OCI-M2 (cell line): ENCODE data around the gene PXN.
"Not testable (repeated sequence)": the region's sequence is repeated elsewhere in the genome, so short reads cannot be mapped to it uniquely, and the experiment has no call there.

ENCODE experiments used
- DNase-seq: peaks from one replicate; lab custom pipeline; 2025; ENCODE audit not compliant: unreplicated experiment; lab: John Stamatoyannopoulos, UW

The PXN gene

DNA sequence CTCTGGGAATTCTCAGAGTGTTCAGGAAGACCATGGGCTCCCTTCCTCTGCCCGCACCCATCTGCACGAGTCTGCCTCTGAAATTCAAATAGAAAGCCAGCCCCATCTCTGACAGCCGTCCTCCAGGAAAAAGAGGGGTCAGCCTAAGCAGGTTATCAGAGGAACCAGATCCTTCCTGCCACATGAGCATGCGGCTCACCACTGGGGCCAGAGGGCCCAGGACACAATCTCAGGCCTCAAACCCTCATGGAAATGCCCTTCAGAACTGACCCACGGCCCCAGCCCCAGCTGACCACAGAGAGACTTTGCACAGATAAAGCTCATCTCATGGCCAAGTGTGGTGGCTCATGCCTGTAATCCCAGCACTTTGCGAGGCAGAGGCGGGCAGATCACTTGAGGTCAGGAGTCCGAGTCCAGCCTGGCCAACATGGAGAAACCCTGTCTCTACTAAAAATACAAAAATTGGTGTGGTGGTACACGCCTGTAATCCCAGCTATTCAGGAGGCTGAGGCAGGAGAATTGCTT, 23.2 kb downstream of the PXN start:
- no peak for DNase-seq

GRCh38 chr12:120241561-120242274, 23.8 kb downstream of the PXN start:
- DNase-seq, result no peak

- no peak for DNase-seq
These were observed 25.1 kb downstream of the PXN start for GRCh38 chr12:120240495-120240833.

DNA sequence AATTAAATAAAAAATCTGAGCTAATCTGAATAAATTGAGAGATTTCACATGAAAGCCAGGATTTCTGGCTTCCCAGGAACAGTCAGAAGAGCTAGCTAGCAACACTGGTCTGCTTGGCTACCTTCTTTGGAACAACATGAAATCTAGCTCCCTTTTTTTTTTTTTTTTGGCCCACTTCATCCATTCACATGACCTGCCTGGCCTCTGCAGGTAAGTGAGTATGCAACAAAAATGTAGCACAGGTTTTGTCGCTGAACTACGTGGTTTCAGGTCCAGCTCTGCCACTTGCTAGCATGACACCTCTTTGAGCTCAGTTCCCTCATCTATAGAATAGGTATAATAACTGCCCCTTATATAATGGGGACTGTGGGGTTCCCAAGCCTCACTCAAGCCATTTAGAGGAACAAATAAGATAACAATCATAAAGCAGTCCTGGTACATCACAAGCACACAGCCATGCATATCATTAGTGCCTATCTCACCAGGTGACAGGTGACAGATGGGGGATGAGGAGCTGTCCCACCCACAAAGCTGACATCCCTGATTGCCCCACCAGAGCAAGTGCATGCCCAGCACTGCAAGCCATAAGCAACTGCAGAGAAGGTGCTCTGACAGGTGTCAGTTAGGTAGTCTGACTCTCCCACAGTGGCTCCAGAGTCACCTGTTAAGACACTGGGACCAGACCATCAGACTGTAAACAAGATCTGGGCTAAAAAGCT, 25.6 kb downstream of the PXN start:
- no peak for DNase-seq

GRCh38 chr12:120238839-120239445, 26.6 kb downstream of the PXN start:
- DNase-seq, result no peak

- DNase-seq, result no peak
These were observed 27.3 kb downstream of the PXN start for GRCh38 chr12:120238217-120238616.

DNA sequence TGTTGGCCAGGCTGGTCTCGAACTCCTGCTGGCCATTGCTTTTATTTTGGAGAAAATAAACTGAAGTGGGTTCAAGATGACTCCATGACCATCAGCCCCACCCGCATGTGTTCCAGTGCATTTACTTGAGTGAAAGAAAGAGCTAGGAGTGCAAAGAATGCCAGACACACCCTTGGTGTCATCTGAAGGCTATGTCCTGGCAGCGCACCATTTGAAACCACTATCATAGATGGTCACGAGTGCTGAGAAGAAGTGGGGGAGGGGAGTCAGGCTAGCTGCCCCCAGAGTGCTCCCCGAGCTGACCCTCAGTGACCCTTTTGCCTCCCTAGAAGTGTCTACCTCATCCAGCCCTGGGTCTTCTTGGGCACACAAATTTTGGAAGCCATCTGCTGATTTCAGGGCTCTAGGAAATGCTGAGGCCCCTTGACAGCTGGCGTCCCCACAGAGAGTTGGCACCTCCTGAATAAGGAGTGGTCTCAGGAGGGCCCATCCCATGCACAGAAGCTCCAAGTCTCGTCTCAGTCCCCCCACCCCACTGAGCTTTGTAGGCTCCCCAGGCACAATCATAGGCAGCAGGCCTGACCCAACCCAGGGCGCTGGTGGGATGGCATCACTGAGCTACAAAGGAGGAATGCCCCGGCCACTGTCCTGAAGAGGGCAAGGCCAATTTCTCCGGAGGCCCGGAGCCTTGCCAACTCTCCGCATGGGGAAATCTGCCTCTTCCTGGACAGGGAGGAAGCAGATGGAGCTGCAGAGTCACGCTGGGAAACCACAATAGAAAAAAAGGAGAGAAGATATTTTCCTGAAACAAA, 28.0 kb downstream of the PXN start:
- DNase-seq, result no peak

DNA sequence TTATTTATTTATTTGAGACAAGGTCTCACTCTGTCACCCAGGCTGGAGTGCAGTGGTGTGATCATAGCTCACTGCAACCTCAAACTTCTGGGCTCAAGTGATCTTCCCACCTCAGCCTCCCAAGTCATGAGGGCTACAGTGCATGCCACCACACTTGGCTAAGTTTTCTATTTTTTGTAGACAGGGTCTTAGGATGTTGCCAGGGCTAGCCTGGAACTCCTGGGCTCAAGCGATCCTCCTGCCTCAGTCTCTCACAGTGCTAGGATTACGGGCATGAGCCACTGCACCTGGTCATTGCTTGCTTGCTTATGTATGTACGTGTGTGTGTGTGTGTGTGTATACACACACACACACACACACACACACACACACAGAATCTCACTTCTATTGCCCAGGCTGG, 28.7 kb downstream of the PXN start:
- DNase-seq, result not testable (repeated sequence)

DNA sequence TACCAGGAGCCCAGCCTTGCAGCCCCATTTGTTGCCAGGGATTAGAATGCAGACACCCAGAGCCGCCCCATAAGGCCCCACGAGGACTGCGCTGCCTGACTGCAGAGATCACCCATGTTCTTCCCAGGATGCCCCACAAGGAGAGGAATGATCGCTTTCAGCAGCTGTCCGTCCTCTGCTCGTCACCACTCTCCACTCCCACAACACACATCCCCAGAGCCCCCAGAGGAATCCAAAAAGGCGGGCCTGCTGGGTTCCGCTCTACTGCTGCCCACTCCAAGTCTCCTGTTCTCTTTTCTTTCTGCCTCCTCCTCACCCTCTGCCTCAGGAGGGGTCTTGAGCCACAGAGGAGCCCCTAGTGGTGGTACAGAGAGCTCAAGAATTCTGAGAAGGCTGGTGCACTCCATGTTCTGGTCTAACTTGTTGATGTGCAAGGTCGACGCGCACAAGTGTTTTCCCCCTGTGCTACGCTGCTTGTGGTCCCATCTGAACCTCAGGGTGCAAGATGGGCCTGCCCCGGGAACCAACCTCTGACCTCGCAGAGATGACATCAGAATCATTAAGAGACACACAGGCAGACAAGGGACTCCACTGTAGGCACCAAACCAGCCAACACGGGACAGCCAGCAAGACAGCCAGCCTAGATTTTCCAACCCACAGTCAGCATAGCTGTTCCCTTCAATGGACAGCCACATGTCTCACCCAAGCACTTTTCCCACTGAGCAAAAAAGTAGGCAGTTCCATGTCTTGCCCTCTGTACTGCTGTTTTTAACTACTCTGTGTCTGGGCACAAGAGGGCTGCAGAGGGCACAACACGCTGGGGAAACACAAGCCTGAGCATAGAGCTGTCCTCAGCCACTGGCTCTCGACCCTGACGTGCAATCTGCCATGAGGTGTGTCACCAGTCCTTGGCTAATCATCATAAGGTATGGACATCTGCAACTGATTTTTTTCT, 29.9 kb downstream of the PXN start:
- no peak for DNase-seq

DNA sequence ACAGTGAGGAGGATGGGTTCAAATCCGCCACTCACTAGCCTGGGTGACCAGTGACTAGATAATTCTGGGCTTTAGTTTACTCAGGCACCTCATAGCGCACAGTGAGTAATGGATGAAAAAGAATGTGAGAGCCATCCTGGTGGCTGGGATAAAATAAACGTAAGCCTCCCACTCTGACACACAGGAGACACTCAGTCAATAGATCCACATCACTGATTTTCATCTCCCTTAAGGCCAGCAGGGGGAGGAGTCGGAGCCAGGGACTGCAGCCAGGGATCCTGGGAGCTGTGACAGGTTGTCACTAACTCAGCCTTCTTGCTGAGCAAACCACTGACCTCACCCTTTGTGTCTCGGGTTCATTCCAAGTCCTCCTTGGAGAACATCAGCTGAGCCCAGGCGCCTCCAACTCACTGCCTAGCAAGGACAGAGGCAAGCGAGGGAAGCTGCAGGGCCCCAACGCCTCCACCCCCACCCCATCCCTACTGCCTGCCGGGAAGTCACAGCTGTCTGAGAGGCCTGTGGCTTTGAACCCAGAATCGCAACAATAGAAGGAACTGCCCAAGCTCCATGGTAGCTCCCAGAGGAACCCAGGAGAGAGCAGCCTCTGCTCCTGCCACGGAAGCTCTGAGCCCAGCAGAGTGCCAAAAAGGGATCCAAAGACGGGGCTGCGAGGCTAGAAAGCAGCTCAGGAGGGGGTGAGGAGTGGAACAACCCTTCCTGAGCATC, 30.7 kb downstream of the PXN start:
- DNase-seq, result no peak

GRCh38 chr12:120231316-120232011, 34.1 kb downstream of the PXN start:
- peak; percentile 23 for DNase-seq

DNA sequence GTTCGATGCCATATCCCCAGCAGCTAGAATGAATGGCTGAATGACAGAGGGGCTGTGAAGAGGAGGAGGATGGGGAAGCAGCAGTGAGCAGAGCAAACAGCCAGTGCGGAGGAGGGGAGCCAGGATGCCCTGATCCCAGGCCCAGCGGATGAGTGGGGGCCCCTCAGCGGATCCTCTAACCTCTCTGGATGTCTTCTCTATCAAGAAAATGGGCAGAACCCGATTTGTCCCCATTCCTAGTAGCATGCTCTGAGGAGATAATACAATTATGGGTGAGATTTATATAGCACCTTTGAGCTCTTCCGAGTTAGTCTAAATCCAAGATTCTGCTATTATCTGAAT, 34.6 kb downstream of the PXN start:
- DNase-seq, result no peak

DNA sequence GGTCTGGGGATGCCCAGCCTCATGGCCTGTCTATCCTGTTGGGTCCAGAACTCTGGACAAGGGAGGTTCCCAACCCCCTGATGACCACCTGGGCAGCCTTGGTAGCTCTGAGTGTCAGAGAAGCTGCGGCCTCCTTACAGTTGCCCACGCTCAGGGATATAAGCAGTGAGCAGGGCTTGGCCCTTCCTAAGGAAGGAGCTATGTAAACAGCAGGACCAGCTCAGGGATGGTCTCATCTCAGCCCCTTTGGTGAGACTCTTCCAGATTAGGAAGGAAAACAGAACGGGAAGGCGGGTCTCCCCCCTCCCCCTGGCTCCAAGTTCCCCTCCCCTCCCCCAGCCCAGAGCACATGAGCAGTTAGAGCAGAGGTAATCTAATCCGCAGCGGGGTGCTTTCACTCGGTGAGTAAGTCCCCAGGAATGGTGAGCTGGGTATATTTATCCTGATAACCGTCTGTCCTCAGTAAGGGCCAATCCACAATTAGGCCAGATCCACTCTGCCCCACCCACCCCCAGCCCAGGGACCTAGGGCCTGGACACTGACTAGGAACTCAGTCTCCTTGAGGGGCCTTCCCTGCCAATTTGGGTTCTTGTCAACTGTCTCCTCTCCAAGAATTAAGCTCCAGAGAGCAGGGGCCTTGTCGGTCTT, 35.1 kb downstream of the PXN start:
- DNase-seq, result no peak

DNA sequence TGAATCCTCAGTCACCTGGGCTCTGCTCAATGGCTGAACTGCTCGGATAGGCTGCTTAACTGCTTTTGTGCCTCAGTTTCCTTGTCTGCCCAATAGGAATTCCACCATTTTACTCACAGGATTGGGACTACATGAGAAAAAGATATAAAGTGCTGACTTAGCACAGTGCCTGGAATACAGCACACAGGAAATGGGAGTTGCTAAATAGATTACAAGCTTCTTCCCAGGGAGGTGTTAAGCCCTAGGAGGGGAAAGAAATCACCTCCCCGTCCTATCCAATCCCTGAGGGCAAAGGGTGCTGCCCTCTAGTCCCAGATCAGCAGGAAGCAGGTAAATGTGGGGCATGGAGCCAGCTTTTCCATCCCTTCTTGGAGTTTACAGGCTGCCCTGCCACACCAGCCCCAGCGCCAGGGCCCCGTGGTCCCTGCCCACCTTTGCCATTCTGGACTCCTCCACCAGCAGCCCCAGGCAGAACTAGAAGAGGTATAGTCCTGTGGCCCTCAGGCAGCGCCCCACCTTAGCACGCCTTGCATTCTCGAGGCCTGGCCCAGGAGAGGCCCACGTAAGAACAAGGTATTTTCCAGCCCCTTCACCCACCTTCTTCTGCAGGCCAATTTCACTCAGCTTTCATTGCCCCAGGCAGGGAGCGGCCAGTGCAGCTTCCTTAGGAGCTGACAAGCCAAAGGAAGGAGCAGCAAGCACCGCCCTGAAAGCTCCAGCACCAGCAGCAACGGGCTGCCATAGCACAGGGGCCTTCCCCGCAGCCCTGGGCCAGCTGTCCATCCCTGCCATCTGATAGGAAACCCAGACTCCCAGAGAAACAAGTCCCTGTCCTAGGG, 35.8 kb downstream of the PXN start:
- no peak for DNase-seq

DNA sequence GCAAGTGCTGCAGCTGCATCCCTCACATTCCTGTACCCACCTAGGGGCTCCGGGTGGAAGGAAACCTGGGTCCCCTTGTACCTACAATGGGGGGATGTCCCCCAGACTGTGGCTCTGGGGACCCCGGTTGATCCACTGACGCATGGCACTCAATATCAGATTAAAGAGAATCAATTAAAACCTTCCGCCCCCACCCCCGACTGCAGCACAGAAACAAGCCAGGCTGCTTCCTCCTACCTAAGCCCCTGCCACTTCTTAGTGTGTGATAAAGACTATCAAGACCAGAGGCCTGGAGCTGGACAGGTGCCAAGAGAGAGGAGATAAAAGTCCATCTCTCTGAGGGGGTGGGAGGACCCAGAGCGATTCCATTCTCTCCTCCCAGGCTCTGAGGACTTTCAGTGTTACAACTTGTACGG, 36.5 kb downstream of the PXN start:
- DNase-seq, result peak; percentile 56

DNA sequence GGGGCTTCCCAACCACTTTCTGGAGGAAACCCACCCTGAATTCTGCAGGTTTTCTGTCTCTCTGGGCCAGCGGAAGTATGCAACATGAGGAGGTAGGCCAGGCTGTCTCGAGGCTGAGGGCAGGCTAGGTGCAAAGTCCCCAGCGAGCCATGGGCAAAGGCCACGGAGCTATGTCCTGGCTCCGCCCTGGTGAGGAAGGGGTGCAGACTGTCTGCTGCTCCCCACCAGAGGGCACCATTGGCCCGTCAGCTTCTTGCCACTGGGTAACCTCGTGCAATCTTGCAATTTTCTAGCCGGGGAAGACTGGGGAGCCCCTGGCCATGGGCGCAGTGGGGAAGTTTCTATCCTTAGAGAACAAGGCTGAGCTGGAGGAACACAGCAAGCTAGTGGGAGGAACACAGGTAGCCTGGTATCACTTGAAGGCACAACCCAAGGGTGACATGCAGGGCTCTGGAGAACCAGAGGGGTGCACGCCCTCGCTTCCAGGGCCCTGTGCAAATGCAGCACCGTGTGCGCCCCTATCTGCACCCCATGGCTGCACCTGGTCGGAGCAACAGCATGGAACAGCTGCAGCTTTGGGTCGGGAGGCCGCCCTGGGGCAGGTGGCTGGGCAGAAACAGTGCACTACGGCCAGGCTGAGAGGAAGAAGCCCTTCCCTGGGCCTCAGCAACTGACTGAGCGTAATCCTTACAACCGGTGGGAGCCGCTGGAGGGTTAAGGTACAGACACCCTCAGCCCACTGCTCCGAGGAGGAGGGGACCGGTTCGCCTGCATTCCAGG, 37.0 kb downstream of the PXN start:
- DNase-seq, result peak; percentile 23

DNA sequence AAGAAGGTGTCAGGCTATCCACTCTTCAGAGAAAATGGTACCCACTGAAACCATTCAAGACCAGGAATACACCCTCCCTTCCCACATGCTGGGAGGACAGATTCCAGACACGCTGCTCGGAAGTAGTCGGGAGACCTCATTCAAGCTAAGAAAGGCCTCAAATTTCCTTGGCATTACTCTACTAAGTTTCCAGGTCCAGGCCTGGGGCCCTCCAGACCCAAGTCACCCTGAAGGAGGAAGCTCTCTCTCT, 37.6 kb downstream of the PXN start:
- DNase-seq, result no peak
